ENCODE results near the gene KLHL35.
"Not testable (repeated sequence)": the region's sequence is repeated elsewhere in the genome, so short reads cannot be mapped to it uniquely, and the experiment has no call there.

Gene KLHL35

GRCh38 chr11:75422248-75423231 lies 10.5 kb downstream of the KLHL35 start:
- DNase-seq, result no peak

GRCh38 chr11:75421902-75422247 lies 11.1 kb downstream of the KLHL35 start:
- no peak for DNase-seq

- no peak for DNase-seq
Observed at GRCh38 chr11:75421035-75421602, 11.9 kb downstream of the KLHL35 start.

GRCh38 chr11:75420224-75421034 lies 12.6 kb downstream of the KLHL35 start:
- no peak for DNase-seq

GRCh38 chr11:75413864-75414263 lies 19.1 kb downstream of the KLHL35 start:
- DNase-seq, result no peak

GRCh38 chr11:75413146-75413545 lies 19.9 kb downstream of the KLHL35 start:
- not testable (repeated sequence) for DNase-seq

- DNase-seq, result not testable (repeated sequence)
Observed at GRCh38 chr11:75409971-75410370, 23.0 kb downstream of the KLHL35 start.

- DNase-seq, result no peak
Observed at GRCh38 chr11:75408957-75409219, 24.1 kb downstream of the KLHL35 start.

GRCh38 chr11:75406338-75406777 lies 26.6 kb downstream of the KLHL35 start:
- peak; percentile 68 for DNase-seq

- no peak for DNase-seq
Observed at GRCh38 chr11:75403983-75404658, 28.9 kb downstream of the KLHL35 start.

- no peak for DNase-seq
Observed at GRCh38 chr11:75403037-75403436, 30.0 kb downstream of the KLHL35 start.

GRCh38 chr11:75402002-75402773 lies 30.8 kb downstream of the KLHL35 start:
- DNase-seq, result no peak

GRCh38 chr11:75400146-75400865 lies 32.7 kb downstream of the KLHL35 start:
- no peak for DNase-seq

GRCh38 chr11:75399344-75400145 lies 33.5 kb downstream of the KLHL35 start, which contains the start of gene RPS3:
TSS of gene RPS3 (plus strand) at chr11:75399518. CDS start at chr11:75399548, 30 bp downstream.
- DNase-seq, result peak; percentile 85

- DNase-seq, result no peak
Observed at GRCh38 chr11:75398906-75399305, 34.1 kb downstream of the KLHL35 start.

- DNase-seq, result no peak
Observed at GRCh38 chr11:75394085-75394840, 38.7 kb downstream of the KLHL35 start.

GRCh38 chr11:75389925-75390324 lies 43.1 kb downstream of the KLHL35 start:
- no peak for DNase-seq

GRCh38 chr11:75389276-75389605 lies 43.8 kb downstream of the KLHL35 start:
- no peak for DNase-seq

- peak; percentile 74 for DNase-seq
Observed at GRCh38 chr11:75388386-75389275, 44.4 kb downstream of the KLHL35 start.

Measured in NCI-H2171 treated with DMSO at 0.1 percent for 48 hours (cell line).